Activated T-cell treated with anti-CD3 and anti-CD28 coated beads, Interleukin-2, amount 50 U/mL, for 48 hours (primary cell): ENCODE measurements around the gene ETNK2.
"Not testable (repeated sequence)": the region's sequence is repeated elsewhere in the genome, so short reads cannot be mapped to it uniquely, and the experiment has no call there.

Source experiments
- DNase-seq, 2 experiments: peaks; one replicate each; pipeline ENCODE4 v3.0.0-alpha.2; 2020

Gene ETNK2

DNA sequence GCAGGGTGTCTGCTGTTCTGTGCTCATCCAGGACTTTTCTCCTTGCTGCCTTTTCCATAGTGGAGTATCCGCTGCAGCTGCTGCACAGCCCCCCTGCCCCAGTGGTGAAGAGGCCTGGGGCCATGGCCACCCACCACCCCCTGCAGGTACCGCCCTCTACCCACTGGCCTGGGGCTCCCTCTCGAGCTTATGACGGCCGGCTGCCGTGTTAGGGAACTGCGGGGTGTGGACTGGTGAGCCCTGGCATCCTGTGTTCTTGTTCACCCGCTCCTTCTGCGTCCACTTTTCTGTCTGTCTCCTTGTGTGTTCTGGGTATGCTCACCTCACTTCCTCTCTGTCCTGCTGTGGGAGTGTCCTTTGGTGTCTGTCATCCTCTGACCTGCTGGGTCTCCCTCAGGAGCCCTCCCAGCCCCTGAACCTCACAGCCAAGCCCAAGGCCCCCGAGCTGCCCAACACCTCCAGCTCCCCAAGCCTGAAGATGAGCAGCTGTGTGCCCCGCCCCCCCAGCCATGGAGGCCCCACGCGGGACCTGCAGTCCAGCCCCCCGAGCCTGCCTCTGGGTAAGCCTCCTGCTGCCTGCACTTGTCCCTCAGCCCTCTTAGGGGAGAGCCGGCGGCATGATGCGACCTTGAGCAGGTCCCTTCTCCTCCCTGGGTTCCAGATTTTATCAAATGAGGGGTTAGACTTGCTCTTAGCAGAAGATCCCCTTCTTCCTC, 29.8 kb downstream of the ETNK2 start:
- DNase-seq: no peak

DNA sequence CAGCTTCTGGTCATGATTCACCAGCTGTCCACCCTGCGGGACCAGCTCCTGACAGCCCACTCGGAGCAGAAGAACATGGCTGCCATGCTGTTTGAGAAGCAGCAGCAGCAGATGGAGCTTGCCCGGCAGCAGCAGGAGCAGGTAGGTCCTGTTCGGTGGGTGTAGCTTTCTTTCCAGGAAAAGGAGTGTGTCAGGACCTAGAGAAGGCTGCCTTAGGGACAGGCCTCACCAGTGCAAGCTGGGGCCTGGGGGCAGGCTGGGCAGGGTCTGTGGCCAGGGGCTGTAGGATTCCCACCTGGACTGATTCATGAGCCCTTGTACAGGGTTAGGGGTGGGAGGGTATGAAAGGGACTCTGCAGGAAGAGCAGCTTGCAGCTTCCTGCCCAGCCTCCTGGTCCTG, 35.3 kb downstream of the ETNK2 start:
- no peak for DNase-seq

- no peak for DNase-seq
These were observed 36.7 kb downstream of the ETNK2 start for GRCh38 chr1:204115116-204115515.

DNA sequence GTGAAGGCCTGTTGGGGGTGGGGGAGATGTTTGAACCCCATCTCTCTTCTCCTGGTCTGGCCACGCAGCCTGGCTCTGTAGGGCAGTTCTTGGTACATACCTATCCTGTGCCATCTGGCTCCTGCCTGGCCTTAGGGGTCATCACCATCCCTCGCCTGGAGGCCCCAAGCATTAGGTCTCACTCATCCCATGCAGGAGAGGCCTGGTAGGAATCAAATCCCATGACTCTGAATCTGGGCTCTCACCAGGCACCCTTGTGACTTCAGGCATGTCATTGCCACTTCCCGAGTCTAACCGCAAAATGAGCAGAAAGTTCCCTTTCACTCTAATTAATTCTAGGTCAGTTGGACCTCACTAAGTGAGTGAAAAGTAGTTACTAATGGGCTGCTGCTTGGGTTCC, 37.2 kb downstream of the ETNK2 start:
- DNase-seq: no peak

GRCh38 chr1:204113896-204114295, 37.9 kb downstream of the ETNK2 start:
- no peak for DNase-seq

GRCh38 chr1:204112876-204113730, 38.7 kb downstream of the ETNK2 start:
- no peak for DNase-seq

GRCh38 chr1:204110894-204111633, 40.8 kb downstream of the ETNK2 start:
- DNase-seq: no peak

GRCh38 chr1:204108312-204109141, 43.3 kb downstream of the ETNK2 start:
- DNase-seq: no peak

GRCh38 chr1:204107892-204108291, 44.0 kb downstream of the ETNK2 start:
- DNase-seq: no peak

DNA sequence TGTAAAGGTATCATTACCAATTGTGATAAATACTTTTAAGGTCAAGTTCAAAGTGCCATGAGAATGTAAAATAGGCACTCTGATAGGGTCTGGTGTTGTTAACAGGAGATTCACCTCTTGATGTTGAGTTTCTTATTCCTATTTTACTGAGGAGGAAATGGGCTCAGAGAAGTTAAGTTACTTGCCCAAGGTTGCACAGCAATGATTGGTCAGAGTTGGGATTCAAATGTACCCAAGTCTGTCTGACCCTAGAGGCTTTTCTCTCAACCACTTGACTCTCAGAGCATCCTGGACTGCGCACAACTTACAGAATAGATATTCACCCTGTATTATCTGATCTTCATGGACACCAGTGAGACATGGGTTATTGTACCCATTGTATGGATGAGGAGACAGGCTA, 45.0 kb downstream of the ETNK2 start:
- DNase-seq: no peak

- DNase-seq: no peak
These were observed 46.7 kb downstream of the ETNK2 start for GRCh38 chr1:204105131-204105515.

DNA sequence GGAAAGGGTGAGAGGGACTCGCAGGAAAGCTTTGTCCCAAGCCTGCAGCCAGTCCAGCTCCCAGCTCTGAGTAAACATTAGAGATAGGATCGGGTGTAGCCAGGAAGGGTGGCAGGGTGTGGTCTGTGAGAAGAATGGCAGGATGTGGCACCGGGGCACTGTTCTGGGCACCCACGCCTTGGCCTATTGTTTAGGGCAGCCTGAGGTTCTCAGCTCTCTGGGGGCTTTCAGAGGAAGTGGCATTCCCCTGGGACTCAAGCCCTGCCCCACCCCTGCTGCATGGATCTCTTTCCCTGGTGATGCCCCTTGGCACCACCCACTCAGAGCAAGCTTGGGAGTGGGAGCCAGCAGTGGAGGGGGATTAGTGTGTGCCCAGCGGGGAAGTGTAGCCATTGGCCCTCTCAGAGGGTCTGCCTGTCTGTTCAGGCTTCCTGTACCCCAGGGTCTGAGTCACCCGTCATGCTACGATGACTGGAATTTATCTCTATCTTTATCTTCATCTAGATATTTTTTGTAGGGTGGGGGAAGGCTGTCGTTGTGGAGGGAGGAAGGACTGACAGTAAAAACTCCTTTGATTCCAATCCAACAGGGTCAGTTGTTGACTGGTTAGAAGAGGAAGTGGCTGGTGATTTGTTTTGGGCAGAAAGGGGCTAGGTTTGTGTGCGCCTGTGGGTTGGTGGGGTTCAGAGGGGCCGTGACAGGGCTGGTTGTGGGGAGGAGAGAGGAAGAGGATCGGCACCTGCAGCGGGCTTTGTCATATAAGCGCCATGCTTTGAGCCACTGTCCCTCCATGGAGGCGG, 47.3 kb downstream of the ETNK2 start:
- DNase-seq: peak; percentile 40 to 45

- no peak for DNase-seq
These were observed 48.5 kb downstream of the ETNK2 start for GRCh38 chr1:204103431-204103741.

- DNase-seq: peak; percentile 24 to 32
These were observed 49.0 kb downstream of the ETNK2 start for GRCh38 chr1:204102739-204103430.

DNA sequence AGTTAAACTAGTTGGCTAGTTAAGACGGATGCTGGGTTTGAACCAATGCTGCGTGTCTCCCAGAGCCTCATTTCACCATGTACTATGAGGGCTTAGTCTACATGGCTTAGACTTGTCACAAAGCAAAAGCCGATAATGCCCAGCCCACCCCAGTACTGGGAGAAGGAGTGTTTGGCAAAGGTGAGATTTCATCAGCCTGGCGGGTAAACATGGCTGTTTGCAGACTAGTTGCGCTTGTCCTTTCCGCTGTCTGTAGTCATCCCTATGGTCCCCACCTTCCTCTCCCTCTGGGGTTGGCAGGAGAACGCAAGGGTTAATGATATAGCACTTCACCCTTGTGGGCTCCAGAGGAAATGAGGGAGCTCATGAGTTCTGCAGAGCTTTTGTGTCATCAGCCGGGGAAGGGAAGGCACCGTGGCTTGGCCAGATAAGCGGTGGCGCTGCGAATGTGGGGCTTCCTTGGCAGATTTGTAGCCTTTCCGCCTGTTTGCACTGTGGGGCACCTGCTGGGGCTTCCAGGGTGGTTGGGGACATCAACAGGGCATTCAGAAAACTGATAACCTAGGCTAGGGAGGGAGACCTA, 49.7 kb downstream of the ETNK2 start:
- DNase-seq: peak; percentile 32 to 37

GRCh38 chr1:204099754-204100153, 52.1 kb downstream of the ETNK2 start:
- not testable (repeated sequence) for DNase-seq

- DNase-seq: no peak
These were observed 53.2 kb downstream of the ETNK2 start for GRCh38 chr1:204098683-204099082.

DNA sequence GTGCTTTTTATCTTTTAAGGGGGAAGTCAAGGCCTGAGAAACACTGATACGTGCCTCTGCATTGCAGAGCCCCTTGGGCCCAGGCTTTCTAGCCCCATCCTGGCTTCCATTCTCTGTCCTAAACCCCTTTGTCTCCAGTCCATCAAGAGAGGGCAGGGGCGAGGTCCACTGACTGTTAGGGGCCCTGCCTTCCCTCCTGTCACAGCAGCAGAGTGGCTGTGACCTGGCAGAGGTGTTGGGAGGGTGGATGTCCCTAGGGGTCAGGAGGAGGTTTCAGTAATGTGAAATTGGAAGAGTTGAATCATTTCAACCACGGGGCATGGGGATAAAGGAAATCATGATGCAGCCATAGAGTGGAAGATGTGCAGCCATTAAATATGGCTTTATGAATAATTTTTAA, 54.9 kb downstream of the ETNK2 start:
- DNase-seq: no peak

DNA sequence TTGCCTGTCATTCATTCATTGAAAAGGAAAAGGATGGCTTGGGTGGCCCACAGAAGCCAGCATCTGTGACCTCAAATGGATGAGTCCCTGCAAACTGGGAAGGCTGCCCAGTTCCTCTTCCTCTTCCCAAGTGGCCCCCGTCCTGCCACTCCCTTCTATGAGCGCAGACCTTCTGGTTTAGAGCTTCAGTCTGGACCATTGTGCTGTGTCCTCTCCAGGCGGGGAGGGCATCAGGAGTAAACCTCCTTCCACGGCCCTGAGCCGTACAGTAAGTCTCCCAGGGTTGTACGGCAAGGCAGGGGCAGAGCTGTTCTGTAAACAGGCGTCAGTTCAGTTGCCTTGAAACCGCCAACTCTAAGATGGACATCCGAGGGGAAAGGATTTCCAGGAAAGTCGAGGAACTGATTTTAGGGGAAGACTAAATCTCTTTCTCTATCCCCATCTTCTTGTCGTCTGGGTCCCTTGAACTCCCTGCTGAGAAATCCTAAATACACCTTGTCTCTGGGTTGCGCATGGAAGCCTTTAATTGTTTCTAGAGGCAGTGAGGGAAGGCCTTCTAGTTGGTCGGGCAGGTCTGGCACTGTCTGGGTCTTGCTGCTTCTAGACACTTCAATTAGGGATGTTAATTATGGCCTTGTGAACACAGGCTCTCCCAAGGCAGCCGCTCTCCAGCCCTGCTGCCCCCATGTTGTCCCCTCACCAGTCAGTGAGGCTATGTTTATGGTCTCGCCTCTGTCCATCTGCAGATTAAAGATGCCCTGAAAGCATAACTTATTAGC, 56.8 kb downstream of the ETNK2 start:
- no peak for DNase-seq

- DNase-seq: no peak
These were observed 57.5 kb downstream of the ETNK2 start for GRCh38 chr1:204094313-204094729.
